ENCODE results near the gene ZER1. TPM values are rescaled to one million over a fixed set of nuclear protein-coding genes. Genes with fewer than 3 reads are reported as not detected.

Gene ZER1
- total RNA-seq, 1 donor from 2014 or later, result 8.7 TPM

- DNase-seq (ENCODE audit: low read depth), result no peak
- no peak for FAIRE-seq
- Histone ChIP-seq H3K4me3 (ENCODE audit: low read depth, low read length) (no peak overlapping the region), H3K36me3 (ENCODE audit: control insufficient read depth, insufficient read depth, low read length) (peaks cover 22% of the 10 kb centered on the region), H3K27me3 (ENCODE audit: control insufficient read depth, insufficient read depth, low read length) (no peaks in the 10 kb centered on the region)
- TF ChIP-seq CTCF (IDR thresholded peaks at IDR 0.05; ENCODE audit: insufficient read depth, low read length, severe bottlenecking), result no peak
Measured at GRCh38 chr9:128792978-128793686, 21.4 kb upstream of the ZER1 start.

- DNase-seq (ENCODE audit: low read depth) (no peak), FAIRE-seq (no peak)
- H3K27me3 ChIP-seq (ENCODE audit: control insufficient read depth, insufficient read depth, low read length), result no peaks in the 10 kb centered on the region
- TF ChIP-seq CTCF (IDR thresholded peaks at IDR 0.05; ENCODE audit: insufficient read depth, low read length, severe bottlenecking), result no peak
- peaks cover 20% of the 10 kb centered on the region for H3K36me3 ChIP-seq (ENCODE audit: control insufficient read depth, insufficient read depth, low read length)
- H3K4me3 ChIP-seq (ENCODE audit: low read depth, low read length), result no peak overlapping the region
Measured at GRCh38 chr9:128792134-128792533, 20.4 kb upstream of the ZER1 start.

- Histone ChIP-seq H3K27me3 (ENCODE audit: control insufficient read depth, insufficient read depth, low read length) (no peaks in the 10 kb centered on the region), H3K36me3 (ENCODE audit: control insufficient read depth, insufficient read depth, low read length) (peaks cover 18% of the 10 kb centered on the region), H3K4me3 (ENCODE audit: low read depth, low read length) (no peak overlapping the region)
- TF ChIP-seq CTCF (IDR thresholded peaks at IDR 0.05; ENCODE audit: insufficient read depth, low read length, severe bottlenecking), result no peak
- DNase-seq (ENCODE audit: low read depth), result no peak
- FAIRE-seq, result no peak
Measured at GRCh38 chr9:128790536-128790935, 18.8 kb upstream of the ZER1 start.

GRCh38 chr9:128788445-128788844 is 16.7 kb upstream of the ZER1 start:
- peaks cover 16% of the 10 kb centered on the region for H3K36me3 ChIP-seq (ENCODE audit: control insufficient read depth, insufficient read depth, low read length)
- no peaks in the 10 kb centered on the region for H3K27me3 ChIP-seq (ENCODE audit: control insufficient read depth, insufficient read depth, low read length)
- no peak for DNase-seq (ENCODE audit: low read depth)
- H3K4me3 ChIP-seq (ENCODE audit: low read depth, low read length), result no peak overlapping the region
- no peak for TF ChIP-seq CTCF (IDR thresholded peaks at IDR 0.05; ENCODE audit: insufficient read depth, low read length, severe bottlenecking)
- no peak for FAIRE-seq

GRCh38 chr9:128787659-128788058 is 15.9 kb upstream of the ZER1 start:
- FAIRE-seq (no peak), DNase-seq (ENCODE audit: low read depth) (peak; percentile 13)
- TF ChIP-seq CTCF (IDR thresholded peaks at IDR 0.05; ENCODE audit: insufficient read depth, low read length, severe bottlenecking), result no peak
- Histone ChIP-seq H3K27me3 (ENCODE audit: control insufficient read depth, insufficient read depth, low read length) (no peaks in the 10 kb centered on the region), H3K36me3 (ENCODE audit: control insufficient read depth, insufficient read depth, low read length) (peaks cover 13% of the 10 kb centered on the region), H3K4me3 (ENCODE audit: low read depth, low read length) (peak overlapping the region; percentile 100)

All from bronchial epithelial cell (primary cell).